CD4-positive, alpha-beta T cell treated with Interleukin-6 at 100 ng/mL for 8 hours (primary cell): ENCODE measurements around the gene DDR2.
A peak's percentile ranks its signal among the peaks of the same experiment; 100 is the strongest.
"Not testable (repeated sequence)": the region's sequence is repeated elsewhere in the genome, so short reads cannot be mapped to it uniquely, and the experiment has no call there.

Source experiments
- DNase-seq: peaks from one replicate; pipeline ENCODE4 v3.0.0-alpha.2; 2020; ENCODE audit warnings: mixed read lengths, low spot score

DDR2 gene

GRCh38 chr1:162779043-162779442, 146.8 kb downstream of the DDR2 start:
- DNase-seq = no peak

- DNase-seq = no peak
These were observed 150.4 kb downstream of the DDR2 start for GRCh38 chr1:162782671-162783070.

GRCh38 chr1:162784926-162785325, 152.7 kb downstream of the DDR2 start:
- DNase-seq = not testable (repeated sequence)

GRCh38 chr1:162788783-162789182, 156.5 kb downstream of the DDR2 start:
- not testable (repeated sequence) for DNase-seq

GRCh38 chr1:162790303-162790984, 158.2 kb downstream of the DDR2 start, which contains the start of gene HSD17B7:
Gene HSD17B7, plus strand, starts transcription at chr1:162790702. Its CDS starts 99 bp downstream, at chr1:162790801.
- DNase-seq = peak; percentile 67

- DNase-seq = not testable (repeated sequence)
These were observed 158.7 kb downstream of the DDR2 start for GRCh38 chr1:162790985-162791357.

GRCh38 chr1:162794284-162794683, 162.0 kb downstream of the DDR2 start:
- DNase-seq = not testable (repeated sequence)

GRCh38 chr1:162796617-162797279, 164.5 kb downstream of the DDR2 start:
- not testable (repeated sequence) for DNase-seq

GRCh38 chr1:162799995-162800830, 167.9 kb downstream of the DDR2 start:
- not testable (repeated sequence) for DNase-seq

- not testable (repeated sequence) for DNase-seq
These were observed 175.2 kb downstream of the DDR2 start for GRCh38 chr1:162807503-162807902.

GRCh38 chr1:162812357-162812756, 180.1 kb downstream of the DDR2 start:
- not testable (repeated sequence) for DNase-seq

GRCh38 chr1:162818136-162818535, 185.9 kb downstream of the DDR2 start:
- not testable (repeated sequence) for DNase-seq

GRCh38 chr1:162818666-162819065, 186.4 kb downstream of the DDR2 start:
- not testable (repeated sequence) for DNase-seq

- peak; percentile 2 for DNase-seq
These were observed 190.3 kb downstream of the DDR2 start for GRCh38 chr1:162822391-162823200.

- DNase-seq = peak; percentile 38
These were observed 191.0 kb downstream of the DDR2 start for GRCh38 chr1:162823231-162823630.

GRCh38 chr1:162823771-162824525, 191.7 kb downstream of the DDR2 start:
- DNase-seq = no peak

GRCh38 chr1:162829268-162829667, 197.0 kb downstream of the DDR2 start:
- no peak for DNase-seq

- DNase-seq = no peak
These were observed 200.2 kb downstream of the DDR2 start for GRCh38 chr1:162832470-162832869.

GRCh38 chr1:162835157-162835899, 203.1 kb downstream of the DDR2 start:
- peak; percentile 15 for DNase-seq
